ENCODE results near the gene GRID1.

The GRID1 gene

GRCh38 chr10:86182150-86182549 is 184.4 kb downstream of the GRID1 start:
- FAIRE-seq, result no peak
- TF ChIP-seq CTCF (IDR thresholded peaks at IDR 0.05; ENCODE audit: insufficient read depth, missing control alignments), result peak; percentile 8
- no peak for DNase-seq (ENCODE audit: insufficient read length, low spot score)

GRCh38 chr10:86180861-86181260 is 185.7 kb downstream of the GRID1 start:
- TF ChIP-seq CTCF (IDR thresholded peaks at IDR 0.05; ENCODE audit: insufficient read depth, missing control alignments), result no peak
- FAIRE-seq (no peak), DNase-seq (ENCODE audit: insufficient read length, low spot score) (no peak)

GRCh38 chr10:86179961-86180360 is 186.6 kb downstream of the GRID1 start:
- FAIRE-seq (no peak), DNase-seq (ENCODE audit: insufficient read length, low spot score) (no peak)
- TF ChIP-seq CTCF (IDR thresholded peaks at IDR 0.05; ENCODE audit: insufficient read depth, missing control alignments), result no peak

GRCh38 chr10:86179153-86179524 is 187.5 kb downstream of the GRID1 start:
- no peak for FAIRE-seq
- no peak for DNase-seq (ENCODE audit: insufficient read length, low spot score)
- no peak for TF ChIP-seq CTCF (IDR thresholded peaks at IDR 0.05; ENCODE audit: insufficient read depth, missing control alignments)

GRCh38 chr10:86178401-86179152 is 188.0 kb downstream of the GRID1 start:
- no peak for DNase-seq (ENCODE audit: insufficient read length, low spot score)
- peak; percentile 43 for TF ChIP-seq CTCF (IDR thresholded peaks at IDR 0.05; ENCODE audit: insufficient read depth, missing control alignments)
- no peak for FAIRE-seq

- TF ChIP-seq CTCF (IDR thresholded peaks at IDR 0.05; ENCODE audit: insufficient read depth, missing control alignments), result no peak
- FAIRE-seq, result no peak
- DNase-seq (ENCODE audit: insufficient read length, low spot score), result no peak
Measured at GRCh38 chr10:86177537-86178155, 188.9 kb downstream of the GRID1 start.
